Fibroblast of mammary gland (primary cell): ENCODE results near the gene MYL6B.

Experiments used
- DNase-seq: peaks from one replicate; pipeline ENCODE4 v3.0.0-alpha.2; 2010; ENCODE audit warnings: low read depth
- H3K4me3 ChIP-seq: 2 replicates; pipeline ENCODE4 v1.5.1; 2011; ENCODE audit warnings: low read depth, mild to moderate bottlenecking, low read length, moderate library complexity; ENCODE audit not compliant: control insufficient read depth
- TF ChIP-seq, protein P1 (sequence below): conservative IDR thresholded peaks from 2 replicates; pipeline ENCODE4 v1.5.1; 2011; ENCODE audit warnings: low read depth, low read length, inconsistent platforms; ENCODE audit not compliant: control insufficient read depth, insufficient read depth

Gene MYL6B

DNA sequence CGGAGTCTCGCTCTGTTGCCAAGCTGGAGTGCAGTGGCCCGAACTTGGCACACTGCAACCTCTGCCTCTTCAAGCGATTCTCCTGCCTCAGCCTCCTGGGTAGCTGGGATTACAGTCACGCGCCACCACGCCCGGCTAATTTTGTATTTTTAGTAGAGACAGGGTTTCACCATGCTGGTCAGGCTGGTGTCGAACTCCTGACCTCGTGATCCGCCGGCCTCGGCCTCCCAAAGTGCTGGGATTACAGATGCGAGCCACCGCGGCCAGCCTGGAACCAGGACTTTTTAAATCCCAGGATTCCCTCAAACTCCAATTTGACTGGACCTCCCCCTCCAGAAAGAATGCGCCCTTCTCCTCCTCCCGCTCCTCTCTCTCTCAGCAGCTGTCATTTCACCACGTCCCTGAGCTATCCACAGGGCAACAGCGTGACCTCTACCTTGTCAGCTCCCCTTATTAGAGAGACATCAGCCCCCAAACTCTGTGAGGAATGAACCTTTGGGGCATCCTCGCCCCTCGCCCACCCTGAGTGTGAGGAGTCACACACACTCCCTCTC is 22.4 kb upstream of the MYL6B start:
- H3K4me3 ChIP-seq: peak overlapping the region; percentile 89
- TF ChIP-seq, protein P1, sequence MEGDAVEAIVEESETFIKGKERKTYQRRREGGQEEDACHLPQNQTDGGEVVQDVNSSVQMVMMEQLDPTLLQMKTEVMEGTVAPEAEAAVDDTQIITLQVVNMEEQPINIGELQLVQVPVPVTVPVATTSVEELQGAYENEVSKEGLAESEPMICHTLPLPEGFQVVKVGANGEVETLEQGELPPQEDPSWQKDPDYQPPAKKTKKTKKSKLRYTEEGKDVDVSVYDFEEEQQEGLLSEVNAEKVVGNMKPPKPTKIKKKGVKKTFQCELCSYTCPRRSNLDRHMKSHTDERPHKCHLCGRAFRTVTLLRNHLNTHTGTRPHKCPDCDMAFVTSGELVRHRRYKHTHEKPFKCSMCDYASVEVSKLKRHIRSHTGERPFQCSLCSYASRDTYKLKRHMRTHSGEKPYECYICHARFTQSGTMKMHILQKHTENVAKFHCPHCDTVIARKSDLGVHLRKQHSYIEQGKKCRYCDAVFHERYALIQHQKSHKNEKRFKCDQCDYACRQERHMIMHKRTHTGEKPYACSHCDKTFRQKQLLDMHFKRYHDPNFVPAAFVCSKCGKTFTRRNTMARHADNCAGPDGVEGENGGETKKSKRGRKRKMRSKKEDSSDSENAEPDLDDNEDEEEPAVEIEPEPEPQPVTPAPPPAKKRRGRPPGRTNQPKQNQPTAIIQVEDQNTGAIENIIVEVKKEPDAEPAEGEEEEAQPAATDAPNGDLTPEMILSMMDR: no peak
- no peak for DNase-seq

GRCh38 chr12:56130876-56131275 is 21.5 kb upstream of the MYL6B start:
- H3K4me3 ChIP-seq: no peak overlapping the region
- TF ChIP-seq, protein P1: no peak
- DNase-seq: no peak

GRCh38 chr12:56134897-56135296 is 17.5 kb upstream of the MYL6B start:
- TF ChIP-seq, protein P1: no peak
- no peak overlapping the region for H3K4me3 ChIP-seq
- DNase-seq: no peak

DNA sequence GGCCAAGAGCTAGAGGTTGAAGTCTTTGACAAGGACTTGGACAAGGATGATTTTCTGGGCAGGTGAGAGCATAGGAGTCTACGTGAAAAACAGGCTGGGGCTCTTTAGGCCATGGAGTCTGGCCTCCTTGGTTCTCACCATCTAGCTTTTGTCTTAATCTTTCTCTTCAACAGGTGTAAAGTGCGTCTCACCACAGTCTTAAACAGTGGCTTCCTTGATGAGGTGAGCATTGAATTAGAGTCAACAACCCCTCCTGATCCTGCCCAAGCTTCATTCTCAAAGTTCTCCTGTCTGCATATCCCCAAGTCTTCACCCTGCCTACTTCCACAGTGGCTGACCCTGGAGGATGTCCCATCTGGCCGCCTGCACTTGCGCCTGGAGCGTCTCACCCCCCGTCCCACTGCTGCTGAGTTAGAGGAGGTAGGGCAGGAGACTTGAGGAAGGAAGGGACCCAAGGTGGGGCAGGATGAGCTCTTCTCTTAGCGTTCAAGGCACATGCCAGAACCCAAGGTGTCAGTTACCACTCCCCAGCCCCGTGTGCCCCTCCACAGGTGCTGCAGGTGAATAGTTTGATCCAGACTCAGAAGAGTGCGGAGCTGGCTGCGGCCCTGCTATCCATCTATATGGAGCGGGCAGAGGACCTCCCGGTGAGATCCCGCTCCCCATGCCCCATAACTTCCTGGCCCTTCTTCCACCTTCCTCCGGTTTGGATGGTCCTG is 14.4 kb upstream of the MYL6B start:
- no peak for DNase-seq
- TF ChIP-seq, protein P1: no peak
- no peak overlapping the region for H3K4me3 ChIP-seq

GRCh38 chr12:56141946-56142784 is 10.2 kb upstream of the MYL6B start:
- TF ChIP-seq, protein P1: no peak
- H3K4me3 ChIP-seq: no peak overlapping the region
- DNase-seq: no peak

DNA sequence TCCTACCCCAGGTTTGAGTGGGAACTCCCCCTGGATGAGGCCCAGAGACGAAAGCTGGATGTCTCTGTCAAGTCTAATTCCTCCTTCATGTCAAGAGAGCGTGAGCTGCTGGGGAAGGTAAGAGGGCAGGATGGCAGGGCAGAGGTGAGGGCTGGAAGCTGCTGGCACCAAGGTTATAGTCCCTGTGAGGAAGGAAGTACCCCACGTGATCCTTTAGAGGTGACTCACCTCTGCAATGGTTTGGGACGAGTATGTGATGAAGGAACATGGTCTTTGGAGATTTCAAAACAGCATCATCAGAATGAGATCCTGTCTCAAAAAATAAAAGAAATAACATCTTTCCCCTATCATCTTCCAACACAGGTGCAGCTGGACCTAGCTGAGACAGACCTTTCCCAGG is 9.2 kb upstream of the MYL6B start:
- DNase-seq: no peak
- no peak overlapping the region for H3K4me3 ChIP-seq
- TF ChIP-seq, protein P1: no peak
